SK-N-MC (cell line): ENCODE results near the gene IGFL3.

Experiments used
- EZH2 ChIP-seq: fragments of 200-600 bp; sonication (generic); IDR thresholded peaks from one replicate; pipeline ENCODE4 v1.6.1; 2017; ENCODE audit warnings: antibody characterized with exemption
- POLR2AphosphoS5 ChIP-seq: IDR thresholded peaks from 2 replicates; pipeline ENCODE4 v1.6.1; 2012; ENCODE audit warnings: mild to moderate bottlenecking, low read depth, low read length, borderline replicate concordance

GRCh38 chr19:46077815-46078167, 46.7 kb downstream of the IGFL3 start:
- TF ChIP-seq EZH2 (no peak), POLR2AphosphoS5 (no peak)
